ENCODE measurements around the gene METRNL.
"Not testable (repeated sequence)": the region's sequence is repeated elsewhere in the genome, so short reads cannot be mapped to it uniquely, and the experiment has no call there.

The METRNL gene, protein sequence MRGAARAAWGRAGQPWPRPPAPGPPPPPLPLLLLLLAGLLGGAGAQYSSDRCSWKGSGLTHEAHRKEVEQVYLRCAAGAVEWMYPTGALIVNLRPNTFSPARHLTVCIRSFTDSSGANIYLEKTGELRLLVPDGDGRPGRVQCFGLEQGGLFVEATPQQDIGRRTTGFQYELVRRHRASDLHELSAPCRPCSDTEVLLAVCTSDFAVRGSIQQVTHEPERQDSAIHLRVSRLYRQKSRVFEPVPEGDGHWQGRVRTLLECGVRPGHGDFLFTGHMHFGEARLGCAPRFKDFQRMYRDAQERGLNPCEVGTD

DNA sequence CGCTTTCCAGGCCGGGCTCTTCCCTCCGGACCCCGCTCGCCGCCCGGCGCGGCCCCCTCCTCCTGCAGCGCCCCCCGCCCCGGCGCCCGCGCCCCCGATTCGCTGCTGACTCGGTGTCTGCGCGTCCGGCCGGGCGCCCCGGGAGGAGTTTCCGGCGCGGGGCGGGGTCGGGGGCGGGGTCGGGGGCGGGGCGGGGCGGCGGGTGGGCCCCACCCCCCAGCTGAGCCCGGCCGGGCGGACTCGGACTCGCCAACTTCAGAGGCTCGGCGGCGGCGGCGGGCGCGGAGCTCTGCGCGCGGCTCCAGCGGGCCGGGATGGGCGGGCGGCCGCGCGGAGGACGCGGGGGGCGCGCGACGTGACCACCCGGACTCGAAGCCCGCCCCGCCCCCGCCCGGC, at the start of gene METRNL:
METRNL (plus strand) TSS at position 258 of the 396 bp plus-strand sequence. CDS start 207 bp downstream, outside the sequence.
- Histone ChIP-seq H3K36me3 (ENCODE audit: control insufficient read depth, insufficient read depth, low read length) (no peaks in the 10 kb centered on the region), H3K9ac (ENCODE audit: low read length) (peak within 1 kb of the TSS; percentile 53), H3K27me3 (ENCODE audit: control insufficient read depth, insufficient read depth, low read length) (peaks cover 19% of the 10 kb centered on the region), H3K4me1 (ENCODE audit: control insufficient read depth, insufficient read depth, low read length) (peaks cover 41% of the 10 kb centered on the region), H3K9me3 (ENCODE audit: control insufficient read depth, low read length) (no peaks in the 10 kb centered on the region), H3K4me3 (ENCODE audit: low read length) (no peak within 1 kb of the TSS)

DNA sequence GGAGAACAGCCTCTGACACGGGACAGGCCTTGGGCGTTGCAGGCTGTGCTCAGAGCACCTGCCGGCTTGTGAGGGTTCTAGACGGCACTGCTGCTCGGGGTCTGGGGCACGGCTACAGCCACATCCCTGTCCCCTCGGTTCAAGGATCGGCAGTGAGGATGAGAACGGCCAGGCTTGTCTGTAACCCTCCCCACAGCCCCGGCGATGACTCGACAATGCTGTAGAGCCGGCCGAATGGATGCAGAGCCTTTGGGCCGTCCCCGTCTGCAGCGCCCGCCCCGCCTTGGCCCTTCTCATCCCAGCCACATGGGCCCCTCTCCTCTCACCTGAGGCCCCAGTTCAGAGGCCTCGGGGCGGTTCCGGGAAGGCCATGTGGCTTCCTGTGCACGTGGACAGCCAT, 49.0 kb upstream of the METRNL start:
- H3K9me3 ChIP-seq (ENCODE audit: control insufficient read depth, low read length) = no peaks in the 10 kb centered on the region
- no peak overlapping the region for H3K4me3 ChIP-seq (ENCODE audit: low read length)
- no peak overlapping the region for H3K9ac ChIP-seq (ENCODE audit: low read length)
- H3K36me3 ChIP-seq (ENCODE audit: control insufficient read depth, insufficient read depth, low read length) = no peaks in the 10 kb centered on the region
- no peaks in the 10 kb centered on the region for H3K4me1 ChIP-seq (ENCODE audit: control insufficient read depth, insufficient read depth, low read length)
- no peaks in the 10 kb centered on the region for H3K27me3 ChIP-seq (ENCODE audit: control insufficient read depth, insufficient read depth, low read length)

DNA sequence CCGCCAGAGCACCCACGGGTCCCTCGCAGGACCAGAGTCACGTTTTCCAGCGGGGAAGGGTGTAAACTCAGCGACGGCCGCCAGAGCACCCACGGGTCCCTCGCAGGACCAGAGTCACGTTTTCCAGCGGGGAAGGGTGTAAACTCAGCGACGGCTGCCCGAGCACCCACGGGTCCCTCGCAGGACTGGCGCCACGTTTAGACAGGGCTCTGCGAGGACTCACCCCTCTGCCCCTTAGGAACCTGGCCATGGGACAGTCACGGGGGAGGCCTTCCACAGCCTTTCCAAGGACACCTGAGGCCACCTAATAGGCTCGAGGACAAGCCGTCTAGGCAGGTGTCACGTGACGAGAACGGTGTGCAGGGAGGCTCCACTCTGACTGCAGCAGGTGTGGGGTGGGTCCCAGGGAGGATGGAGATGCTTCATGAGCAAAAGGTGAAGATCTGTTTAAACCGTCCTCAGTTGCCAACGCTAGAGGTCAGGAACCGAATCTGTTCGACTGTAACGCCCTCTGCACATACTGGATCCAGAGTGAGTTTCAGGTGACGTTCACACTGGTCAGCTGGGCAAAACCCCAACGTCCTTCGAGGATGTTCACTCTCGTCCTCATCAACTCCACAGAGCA, 48.0 kb upstream of the METRNL start:
- H3K4me1 ChIP-seq (ENCODE audit: control insufficient read depth, insufficient read depth, low read length) = no peaks in the 10 kb centered on the region
- H3K9me3 ChIP-seq (ENCODE audit: control insufficient read depth, low read length) = no peaks in the 10 kb centered on the region
- no peaks in the 10 kb centered on the region for H3K27me3 ChIP-seq (ENCODE audit: control insufficient read depth, insufficient read depth, low read length)
- no peak overlapping the region for H3K4me3 ChIP-seq (ENCODE audit: low read length)
- no peak overlapping the region for H3K9ac ChIP-seq (ENCODE audit: low read length)
- no peaks in the 10 kb centered on the region for H3K36me3 ChIP-seq (ENCODE audit: control insufficient read depth, insufficient read depth, low read length)

DNA sequence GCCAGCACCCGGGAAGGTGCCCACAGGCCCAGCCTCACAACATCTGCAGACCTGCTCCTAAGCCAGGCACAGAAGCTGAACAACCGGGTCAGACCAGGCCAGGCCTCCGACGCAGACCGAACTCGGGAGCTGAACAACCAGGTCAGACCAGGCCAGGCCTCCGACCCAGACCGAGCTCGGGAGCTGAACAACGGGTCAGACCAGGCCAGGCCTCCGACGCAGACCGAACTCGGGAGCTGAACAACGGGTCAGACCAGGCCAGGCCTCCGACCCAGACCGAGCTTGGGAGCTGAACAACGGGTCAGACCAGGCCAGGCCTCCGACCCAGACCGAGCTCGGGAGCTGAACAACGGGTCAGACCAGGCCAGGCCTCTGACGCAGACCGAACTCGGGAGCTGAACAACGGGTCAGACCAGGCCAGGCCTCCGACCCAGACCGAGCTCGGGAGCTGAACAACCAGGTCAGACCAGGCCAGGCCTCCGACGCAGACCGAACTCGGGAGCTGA, 47.4 kb upstream of the METRNL start:
- H3K4me1 ChIP-seq (ENCODE audit: control insufficient read depth, insufficient read depth, low read length); H3K9ac ChIP-seq (ENCODE audit: low read length); H3K9me3 ChIP-seq (ENCODE audit: control insufficient read depth, low read length); H3K36me3 ChIP-seq (ENCODE audit: control insufficient read depth, insufficient read depth, low read length); H3K27me3 ChIP-seq (ENCODE audit: control insufficient read depth, insufficient read depth, low read length); H3K4me3 ChIP-seq (ENCODE audit: low read length): not testable (repeated sequence)

DNA sequence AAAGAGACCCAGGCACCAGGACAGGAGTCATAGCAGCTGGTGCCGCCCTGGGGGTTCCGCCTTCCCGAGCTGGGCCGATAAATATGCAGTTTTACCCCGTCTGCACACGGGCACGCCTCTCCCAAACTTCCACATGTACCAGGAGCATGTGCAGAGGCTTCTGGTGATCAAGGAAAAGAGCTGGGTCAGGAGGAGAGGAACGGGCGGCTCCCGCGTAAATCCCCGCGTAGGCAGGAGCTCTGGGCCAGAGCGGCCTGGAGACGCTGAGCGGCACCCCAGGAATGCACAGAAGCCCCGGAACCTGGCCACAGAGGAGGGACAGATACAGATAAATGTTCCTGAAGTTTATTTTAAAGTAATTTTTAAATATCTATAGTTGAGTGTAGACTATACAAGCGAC, 46.6 kb upstream of the METRNL start:
- H3K4me3 ChIP-seq (ENCODE audit: low read length) = no peak overlapping the region
- H3K27me3 ChIP-seq (ENCODE audit: control insufficient read depth, insufficient read depth, low read length) = no peaks in the 10 kb centered on the region
- no peak overlapping the region for H3K9ac ChIP-seq (ENCODE audit: low read length)
- H3K4me1 ChIP-seq (ENCODE audit: control insufficient read depth, insufficient read depth, low read length) = no peaks in the 10 kb centered on the region
- no peaks in the 10 kb centered on the region for H3K36me3 ChIP-seq (ENCODE audit: control insufficient read depth, insufficient read depth, low read length)
- H3K9me3 ChIP-seq (ENCODE audit: control insufficient read depth, low read length) = no peaks in the 10 kb centered on the region

DNA sequence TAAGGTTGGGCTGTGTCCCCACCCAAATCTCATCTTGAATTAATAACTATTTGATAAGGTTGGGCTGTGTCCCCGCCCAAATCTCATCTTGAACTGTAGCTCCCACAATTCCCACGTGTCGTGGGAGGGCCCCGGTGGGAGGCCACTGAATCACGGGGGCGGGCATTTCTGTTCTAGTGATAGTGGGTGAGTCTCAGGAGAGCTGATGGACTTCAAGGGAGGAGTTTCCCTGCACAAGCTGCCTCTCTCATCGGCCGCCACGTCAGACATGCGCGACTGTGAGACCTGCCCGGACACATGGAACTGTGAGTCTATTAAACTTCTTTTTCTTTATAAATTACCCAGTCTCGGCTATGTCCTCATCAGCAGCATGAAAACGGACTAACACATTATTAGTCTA, 44.9 kb upstream of the METRNL start:
- Histone ChIP-seq H3K27me3 (ENCODE audit: control insufficient read depth, insufficient read depth, low read length) (no peaks in the 10 kb centered on the region), H3K4me3 (ENCODE audit: low read length) (no peak overlapping the region), H3K36me3 (ENCODE audit: control insufficient read depth, insufficient read depth, low read length) (no peaks in the 10 kb centered on the region), H3K9ac (ENCODE audit: low read length) (no peak overlapping the region), H3K4me1 (ENCODE audit: control insufficient read depth, insufficient read depth, low read length) (no peaks in the 10 kb centered on the region), H3K9me3 (ENCODE audit: control insufficient read depth, low read length) (no peaks in the 10 kb centered on the region)

DNA sequence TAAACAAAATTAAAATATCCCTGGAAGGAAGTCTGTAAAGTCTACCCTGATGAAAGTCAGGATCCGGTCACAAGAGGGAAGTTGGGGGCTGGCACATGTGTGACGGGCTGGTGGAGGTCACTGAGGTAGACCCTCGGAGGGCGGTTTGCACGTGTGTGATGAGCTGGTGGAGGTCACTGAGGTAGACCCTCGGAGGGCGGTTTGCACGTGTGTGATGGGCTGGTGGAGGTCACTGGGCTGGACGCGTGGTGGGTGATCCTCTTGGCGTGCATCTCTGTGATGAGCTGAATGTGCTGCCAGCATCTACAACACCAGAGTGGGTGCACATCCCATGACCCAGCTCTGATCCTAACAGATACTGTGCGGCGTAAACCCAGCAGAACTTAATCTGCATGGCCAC, 43.7 kb upstream of the METRNL start:
- no peaks in the 10 kb centered on the region for H3K36me3 ChIP-seq (ENCODE audit: control insufficient read depth, insufficient read depth, low read length)
- no peaks in the 10 kb centered on the region for H3K27me3 ChIP-seq (ENCODE audit: control insufficient read depth, insufficient read depth, low read length)

DNA sequence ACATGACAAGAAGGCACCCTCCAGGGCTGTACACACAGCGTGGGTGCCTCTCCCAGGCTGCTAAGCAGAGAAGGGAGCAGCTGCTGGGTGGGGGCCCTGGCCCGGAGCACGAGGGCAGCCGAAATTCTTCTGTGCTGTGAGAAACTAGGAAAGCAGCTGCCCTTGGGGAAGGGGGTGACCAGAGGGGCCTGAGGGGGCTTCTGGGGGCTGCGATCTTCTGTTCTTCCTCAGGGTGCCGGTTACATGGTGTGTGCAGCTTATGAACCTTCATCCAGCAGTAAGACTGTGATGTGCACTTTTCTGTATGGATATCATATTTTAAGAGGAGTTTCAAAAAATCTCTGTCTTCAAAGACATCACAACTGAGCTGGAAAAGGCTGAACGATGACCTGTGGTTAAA, 43.2 kb upstream of the METRNL start:
- H3K36me3 ChIP-seq (ENCODE audit: control insufficient read depth, insufficient read depth, low read length) = no peaks in the 10 kb centered on the region

More for the DNA sequence above, 43.7 kb upstream of the METRNL start:
- Histone ChIP-seq H3K9me3 (ENCODE audit: control insufficient read depth, low read length) (no peaks in the 10 kb centered on the region), H3K4me3 (ENCODE audit: low read length) (no peak overlapping the region), H3K9ac (ENCODE audit: low read length) (no peak overlapping the region), H3K4me1 (ENCODE audit: control insufficient read depth, insufficient read depth, low read length) (no peaks in the 10 kb centered on the region)

DNA sequence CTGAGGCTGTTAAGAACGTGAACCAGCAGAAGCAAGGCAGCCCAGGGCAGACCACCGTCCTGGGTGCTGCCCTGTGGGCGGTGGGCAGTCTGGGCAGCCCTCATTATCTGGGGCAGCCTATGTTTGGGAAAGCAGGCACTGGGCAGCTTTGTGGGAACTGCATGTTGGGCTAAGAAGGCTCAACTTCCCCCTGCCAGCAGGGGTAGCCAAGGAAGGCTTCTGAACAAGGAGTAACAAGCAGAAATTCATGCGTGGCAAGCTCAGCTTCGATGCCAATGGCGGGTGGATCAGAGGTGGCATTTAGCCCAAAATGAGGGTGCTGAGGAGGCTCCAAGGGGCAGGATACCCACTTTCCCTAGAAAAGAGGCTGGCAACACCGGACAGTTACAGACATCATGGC, 42.7 kb upstream of the METRNL start:
- no peaks in the 10 kb centered on the region for H3K9me3 ChIP-seq (ENCODE audit: control insufficient read depth, low read length)
- no peaks in the 10 kb centered on the region for H3K4me1 ChIP-seq (ENCODE audit: control insufficient read depth, insufficient read depth, low read length)
- H3K36me3 ChIP-seq (ENCODE audit: control insufficient read depth, insufficient read depth, low read length) = no peaks in the 10 kb centered on the region
- no peaks in the 10 kb centered on the region for H3K27me3 ChIP-seq (ENCODE audit: control insufficient read depth, insufficient read depth, low read length)
- H3K9ac ChIP-seq (ENCODE audit: low read length) = no peak overlapping the region
- H3K4me3 ChIP-seq (ENCODE audit: low read length) = no peak overlapping the region

More for the DNA sequence above, 43.2 kb upstream of the METRNL start:
- no peaks in the 10 kb centered on the region for H3K4me1 ChIP-seq (ENCODE audit: control insufficient read depth, insufficient read depth, low read length)
- no peak overlapping the region for H3K9ac ChIP-seq (ENCODE audit: low read length)
- no peak overlapping the region for H3K4me3 ChIP-seq (ENCODE audit: low read length)
- H3K9me3 ChIP-seq (ENCODE audit: control insufficient read depth, low read length) = no peaks in the 10 kb centered on the region
- no peaks in the 10 kb centered on the region for H3K27me3 ChIP-seq (ENCODE audit: control insufficient read depth, insufficient read depth, low read length)

DNA sequence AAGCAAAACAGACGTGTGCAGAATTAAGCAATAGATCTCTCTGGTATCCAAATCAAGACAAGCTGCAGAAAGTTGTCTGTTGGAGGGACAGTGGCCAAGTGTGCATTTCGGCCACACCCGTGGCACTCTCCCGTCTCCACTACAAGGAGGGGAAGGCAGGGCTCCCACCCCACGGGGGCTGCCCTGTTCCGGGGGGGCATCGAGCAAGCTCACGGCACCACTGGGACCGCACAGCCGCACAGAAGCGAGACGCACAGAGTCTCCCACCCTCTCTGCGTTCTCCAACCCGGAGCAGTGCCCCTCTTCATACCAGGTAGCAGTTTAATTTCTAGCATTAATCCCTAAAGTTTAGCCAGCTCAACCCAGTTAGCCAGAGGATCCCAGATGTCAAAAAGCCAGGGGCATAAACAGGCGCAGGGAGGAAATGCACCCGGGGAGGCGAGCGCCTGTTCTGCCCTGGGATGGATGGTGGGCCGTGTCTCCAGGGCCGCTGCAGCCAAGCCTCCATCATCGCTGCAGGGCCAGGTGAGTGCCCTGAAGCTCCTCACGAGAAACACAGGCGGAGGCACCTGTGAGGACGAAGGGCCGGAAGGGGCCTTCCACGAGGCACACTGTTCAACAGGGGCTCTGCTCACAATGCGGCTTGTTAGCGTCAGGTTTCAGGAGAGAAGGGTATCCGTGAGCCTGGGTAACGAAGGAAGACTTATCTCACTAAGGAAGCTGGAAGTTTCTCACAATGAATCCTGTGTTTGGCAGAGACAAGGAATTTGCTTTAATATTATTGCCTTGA, 42.1 kb upstream of the METRNL start:
- H3K36me3 ChIP-seq (ENCODE audit: control insufficient read depth, insufficient read depth, low read length) = no peaks in the 10 kb centered on the region
- no peak overlapping the region for H3K9ac ChIP-seq (ENCODE audit: low read length)
- H3K4me3 ChIP-seq (ENCODE audit: low read length) = no peak overlapping the region
- H3K4me1 ChIP-seq (ENCODE audit: control insufficient read depth, insufficient read depth, low read length) = no peaks in the 10 kb centered on the region
- no peaks in the 10 kb centered on the region for H3K27me3 ChIP-seq (ENCODE audit: control insufficient read depth, insufficient read depth, low read length)
- H3K9me3 ChIP-seq (ENCODE audit: control insufficient read depth, low read length) = no peaks in the 10 kb centered on the region

DNA sequence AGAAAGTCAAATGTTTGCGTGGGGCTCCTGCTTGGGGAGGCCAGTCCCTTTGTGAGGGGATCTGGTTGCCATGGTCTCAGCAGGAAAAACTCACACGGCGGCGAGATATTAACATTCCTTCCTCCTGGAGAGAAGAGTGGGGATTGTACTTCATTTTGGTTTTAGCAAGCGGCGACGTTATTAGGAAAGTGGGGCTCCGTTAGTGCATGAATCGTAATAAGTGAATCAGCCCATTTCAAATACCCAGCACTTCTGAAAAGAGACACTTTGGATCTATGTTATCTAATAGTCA, 41.6 kb upstream of the METRNL start:
- Histone ChIP-seq H3K36me3 (ENCODE audit: control insufficient read depth, insufficient read depth, low read length) (no peaks in the 10 kb centered on the region), H3K4me1 (ENCODE audit: control insufficient read depth, insufficient read depth, low read length) (no peaks in the 10 kb centered on the region), H3K4me3 (ENCODE audit: low read length) (no peak overlapping the region), H3K9ac (ENCODE audit: low read length) (no peak overlapping the region), H3K9me3 (ENCODE audit: control insufficient read depth, low read length) (no peaks in the 10 kb centered on the region), H3K27me3 (ENCODE audit: control insufficient read depth, insufficient read depth, low read length) (no peaks in the 10 kb centered on the region)

DNA sequence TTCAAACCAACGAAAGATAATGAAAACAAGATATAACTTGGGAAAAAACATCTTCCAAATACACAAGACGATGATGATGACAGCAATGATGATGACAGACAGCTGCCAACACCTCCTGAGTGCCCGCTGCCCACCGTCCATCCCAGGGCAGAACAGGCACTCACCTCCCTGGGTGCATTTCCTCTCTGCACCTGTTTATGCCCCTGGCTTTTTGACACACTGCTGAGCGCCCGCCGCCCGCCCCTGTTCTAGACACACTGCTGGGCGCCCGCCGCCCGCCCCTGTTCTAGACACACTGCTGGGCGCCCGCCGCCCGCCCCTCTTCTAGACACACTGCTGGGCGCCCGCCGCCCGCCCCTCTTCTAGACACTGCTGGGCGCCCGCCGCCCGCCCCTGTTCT, 40.4 kb upstream of the METRNL start:
- not testable (repeated sequence) for H3K4me1 ChIP-seq (ENCODE audit: control insufficient read depth, insufficient read depth, low read length); H3K36me3 ChIP-seq (ENCODE audit: control insufficient read depth, insufficient read depth, low read length); H3K9me3 ChIP-seq (ENCODE audit: control insufficient read depth, low read length); H3K9ac ChIP-seq (ENCODE audit: low read length); H3K27me3 ChIP-seq (ENCODE audit: control insufficient read depth, insufficient read depth, low read length); H3K4me3 ChIP-seq (ENCODE audit: low read length)

Measured in mucosa of stomach (tissue), 1 donor.